Mononuclear cell (primary cell): Measurements from ENCODE around the gene WDR73. TPM values are rescaled to one million over a fixed set of nuclear protein-coding genes. Genes with fewer than 3 reads are reported as not detected.

Experiments used
- H3K27me3 ChIP-seq: 2 replicates; pipeline ENCODE4 v1.6.0; 2011; ENCODE audit warnings: low read length, control low read depth; ENCODE audit not compliant: insufficient read depth
- H3K4me1 ChIP-seq: 2 replicates; pipeline ENCODE4 v1.5.1; 2011; ENCODE audit warnings: mild to moderate bottlenecking, low read length, control low read depth; ENCODE audit not compliant: insufficient read depth
- H3K4me3 ChIP-seq: 2 replicates; pipeline ENCODE4 v1.5.1; 2011; ENCODE audit warnings: mild to moderate bottlenecking, low read length, moderate library complexity
- H3K9me3 ChIP-seq: 2 replicates; pipeline ENCODE4 v1.5.1; 2011; ENCODE audit warnings: low read depth, mild to moderate bottlenecking, control low read depth, low read length
- total RNA-seq: library from RNA; depleted of rRNA; stranded (reverse); fragments of >200 nt; gene quantifications from one replicate; pipeline ENCODE4 v1.2.3, GENCODE V29; 2012

The WDR73 gene
- total RNA-seq, 1 donor: 17.8 TPM

- Histone ChIP-seq H3K9me3 (no peaks in the 10 kb centered on the region), H3K4me1 (peaks cover 42% of the 10 kb centered on the region), H3K4me3 (no peak overlapping the region), H3K27me3 (no peaks in the 10 kb centered on the region)
Observed at GRCh38 chr15:84594617-84595290, 59.3 kb downstream of the WDR73 start.

- H3K9me3 ChIP-seq: no peaks in the 10 kb centered on the region
- H3K4me1 ChIP-seq: peaks cover 22% of the 10 kb centered on the region
- no peak overlapping the region for H3K4me3 ChIP-seq
- H3K27me3 ChIP-seq: no peaks in the 10 kb centered on the region
Observed at GRCh38 chr15:84591815-84592214, 62.3 kb downstream of the WDR73 start.

- Histone ChIP-seq H3K9me3 (no peaks in the 10 kb centered on the region), H3K4me3 (no peak overlapping the region), H3K27me3 (no peaks in the 10 kb centered on the region), H3K4me1 (peaks cover 10% of the 10 kb centered on the region)
Observed at GRCh38 chr15:84590406-84590805, 63.7 kb downstream of the WDR73 start.

Other genes with a start within 250 kb of the WDR73 start
- gene ZSCAN2, start 53.3 kb downstream of the WDR73 start, total RNA-seq: 5.7 TPM
- 1.5 TPM for gene NMB, start 3.9 kb upstream of the WDR73 start, total RNA-seq
- gene SEC11A, start 61.9 kb upstream of the WDR73 start, total RNA-seq: 117 TPM
- 20.1 TPM for gene ZNF592, start 94.3 kb upstream of the WDR73 start, total RNA-seq
- 0.10 TPM for gene ALPK3, start 163.1 kb upstream of the WDR73 start, total RNA-seq
- not detected for gene SLC28A1, start 230.4 kb upstream of the WDR73 start, total RNA-seq